ENCODE measurements around the gene MYO18A.

MYO18A gene

DNA sequence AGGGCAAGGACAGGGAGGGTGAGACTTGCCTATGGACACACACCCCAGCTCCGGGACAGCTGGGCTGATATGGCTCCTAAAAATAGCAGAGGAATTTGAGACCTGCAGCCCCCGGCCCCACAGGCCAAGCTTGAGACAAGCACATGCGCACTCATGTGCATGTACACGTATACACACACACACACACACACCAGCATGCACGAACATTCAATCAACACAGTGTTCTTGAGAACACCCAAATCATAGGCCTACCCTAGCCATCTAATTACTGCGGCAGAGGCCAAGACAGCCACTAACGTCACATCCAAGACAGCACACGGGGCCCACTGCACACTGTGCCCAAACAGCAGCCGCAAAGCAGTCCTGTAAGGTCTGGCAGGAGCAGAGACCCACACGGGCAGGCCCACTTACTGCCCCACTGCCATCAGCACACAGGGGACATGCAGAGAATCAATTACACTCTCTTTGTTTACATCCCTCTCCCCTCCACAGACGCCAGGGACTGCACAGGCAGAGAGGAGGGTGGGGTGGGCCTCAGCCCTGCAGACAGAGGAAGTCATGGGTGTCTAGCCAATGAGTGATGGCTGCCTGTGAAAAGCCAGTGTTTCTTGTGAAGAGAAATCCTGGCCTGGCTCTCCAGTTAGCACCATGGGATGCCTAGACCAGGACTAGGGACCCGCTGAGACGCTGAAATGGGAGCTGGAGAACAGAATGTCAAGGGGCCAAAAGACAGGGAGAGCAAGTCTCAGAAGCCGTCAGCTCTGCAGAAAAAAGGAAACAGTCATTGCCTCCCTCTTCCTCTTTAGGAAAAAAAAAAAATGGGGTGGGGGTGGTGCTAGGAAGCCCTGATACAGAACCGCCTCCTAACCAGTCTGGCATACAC is 39.3 kb downstream of the MYO18A start:
- no peaks in the 10 kb centered on the region for H3K36me3 ChIP-seq (replicated peaks in 1 of 2; ENCODE audit: control insufficient read depth in 2 of 2, insufficient read depth in 2 of 2, low read length in 2 of 2)
- no peak overlapping the region for H4K91ac ChIP-seq (ENCODE audit: low read depth, low read length, poor library complexity)
- H3K18ac ChIP-seq (ENCODE audit: low read length), result peak overlapping the region; percentile 69
- no CpG with 5 or more reads among the region's 15 CpGs for WGBS, 2 donors (ENCODE audit: extremely low coverage in 2 of 2, insufficient read length in 2 of 2, insufficient replicate concordance in 1 of 2)
- H2BK12ac ChIP-seq (ENCODE audit: low read length), result no peak overlapping the region
- no peaks in the 10 kb centered on the region for H3K27me3 ChIP-seq (ENCODE audit: control insufficient read depth in 3 of 3, insufficient read depth in 3 of 3, low read depth in 1 of 3, low read length in 3 of 3)
- peak overlapping the region in 1 of 2 donors; percentile 47 for H3K4me3 ChIP-seq (ENCODE audit: low read length in 2 of 2)
- H3K27ac ChIP-seq (replicated peaks; ENCODE audit: low read length), result peak overlapping the region; percentile 48
- H2BK120ac ChIP-seq (ENCODE audit: low read depth, low read length), result no peak overlapping the region
- H3K4ac ChIP-seq (ENCODE audit: low read length), result no peak overlapping the region
- H3K9me3 ChIP-seq (replicated peaks in 1 of 2; ENCODE audit: control insufficient read depth in 2 of 2, insufficient read depth in 1 of 2, low read depth in 1 of 2, low read length in 2 of 2), result no peaks in the 10 kb centered on the region
- H3K4me2 ChIP-seq (ENCODE audit: insufficient read depth, low read length, poor library complexity, severe bottlenecking), result no peak overlapping the region
- H3K9ac ChIP-seq (ENCODE audit: low read depth, low read length, poor library complexity), result peak overlapping the region; percentile 7
- no peak overlapping the region for H2BK5ac ChIP-seq (ENCODE audit: low read length)
- no peak for DNase-seq (ENCODE audit: low spot score)
- no peak overlapping the region for H3K14ac ChIP-seq (ENCODE audit: low read length)
- H2AFZ ChIP-seq (ENCODE audit: low read length), result peak overlapping the region; percentile 65
- H3K4me1 ChIP-seq (ENCODE audit: control insufficient read depth in 2 of 2, insufficient read depth in 1 of 2, low read depth in 1 of 2, low read length in 2 of 2), result peaks cover 32 to 42% of the 10 kb centered on the region in 2 donors
- no peak overlapping the region for H2AK5ac ChIP-seq (ENCODE audit: low read depth, low read length)
- peak overlapping the region; percentile 8 for H2BK15ac ChIP-seq (ENCODE audit: low read length)
- no peak overlapping the region for H3K23ac ChIP-seq (ENCODE audit: low read depth, low read length, poor library complexity)
- H3K79me1 ChIP-seq (ENCODE audit: low read depth, low read length), result peaks cover 2% of the 10 kb centered on the region
- H4K8ac ChIP-seq (ENCODE audit: low read depth, low read length), result no peak overlapping the region

DNA sequence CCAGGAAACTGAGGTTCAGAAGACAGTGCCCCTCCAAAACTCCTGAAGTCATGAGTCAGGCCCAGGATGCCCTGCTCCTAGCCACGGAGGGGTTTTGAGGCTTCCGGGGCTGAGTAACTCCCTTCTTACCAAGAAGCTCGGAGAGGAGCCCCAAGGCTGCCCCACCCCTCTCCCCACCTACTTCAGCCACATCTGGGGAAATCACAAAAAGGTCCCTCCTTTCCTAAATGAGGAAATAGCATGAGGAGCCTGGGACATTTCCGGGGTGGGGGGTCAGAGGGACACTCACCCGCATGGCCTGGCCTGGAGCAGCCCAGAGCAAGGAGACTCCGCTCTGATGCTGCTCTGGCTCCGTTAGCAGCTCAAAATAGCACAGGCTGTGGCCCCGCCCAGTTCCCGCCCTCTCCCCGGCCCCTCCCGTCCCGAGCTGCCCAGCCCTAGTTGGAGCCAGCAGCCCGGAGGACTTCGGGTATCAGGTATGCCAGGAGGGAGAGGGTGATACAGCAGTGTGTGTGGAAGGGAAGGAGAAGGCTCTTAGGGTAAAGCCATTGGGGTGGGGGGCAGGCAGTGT is 40.1 kb downstream of the MYO18A start:
- H3K4me2 ChIP-seq (ENCODE audit: insufficient read depth, low read length, poor library complexity, severe bottlenecking), result peak overlapping the region; percentile 27
- peak overlapping the region; percentile 65 for H2AFZ ChIP-seq (ENCODE audit: low read length)
- no peak overlapping the region for H3K23ac ChIP-seq (ENCODE audit: low read depth, low read length, poor library complexity)
- no peak overlapping the region for H3K14ac ChIP-seq (ENCODE audit: low read length)
- H3K4me3 ChIP-seq (ENCODE audit: low read length in 2 of 2), result peak overlapping the region in 1 of 2 donors; percentile 47
- H2BK120ac ChIP-seq (ENCODE audit: low read depth, low read length), result no peak overlapping the region
- no peaks in the 10 kb centered on the region for H3K9me3 ChIP-seq (replicated peaks in 1 of 2; ENCODE audit: control insufficient read depth in 2 of 2, insufficient read depth in 1 of 2, low read depth in 1 of 2, low read length in 2 of 2)
- H3K4ac ChIP-seq (ENCODE audit: low read length), result no peak overlapping the region
- H3K27me3 ChIP-seq (ENCODE audit: control insufficient read depth in 3 of 3, insufficient read depth in 3 of 3, low read depth in 1 of 3, low read length in 3 of 3), result no peaks in the 10 kb centered on the region
- H3K18ac ChIP-seq (ENCODE audit: low read length), result peak overlapping the region; percentile 50
- no peak overlapping the region for H4K8ac ChIP-seq (ENCODE audit: low read depth, low read length)
- peak overlapping the region; percentile 0 for H2BK5ac ChIP-seq (ENCODE audit: low read length)
- peaks cover 2% of the 10 kb centered on the region for H3K79me1 ChIP-seq (ENCODE audit: low read depth, low read length)
- no peak overlapping the region for H4K91ac ChIP-seq (ENCODE audit: low read depth, low read length, poor library complexity)
- H3K36me3 ChIP-seq (replicated peaks in 1 of 2; ENCODE audit: control insufficient read depth in 2 of 2, insufficient read depth in 2 of 2, low read length in 2 of 2), result no peaks in the 10 kb centered on the region
- no peak overlapping the region for H2BK15ac ChIP-seq (ENCODE audit: low read length)
- DNase-seq (ENCODE audit: low spot score), result peak; percentile 49
- no peak overlapping the region for H3K9ac ChIP-seq (ENCODE audit: low read depth, low read length, poor library complexity)
- peaks cover 32 to 39% of the 10 kb centered on the region in 2 donors for H3K4me1 ChIP-seq (ENCODE audit: control insufficient read depth in 2 of 2, insufficient read depth in 1 of 2, low read depth in 1 of 2, low read length in 2 of 2)
- H2BK12ac ChIP-seq (ENCODE audit: low read length), result no peak overlapping the region
- H2AK5ac ChIP-seq (ENCODE audit: low read depth, low read length), result no peak overlapping the region
- H3K27ac ChIP-seq (replicated peaks; ENCODE audit: low read length), result peak overlapping the region; percentile 48
- WGBS, 2 donors (ENCODE audit: extremely low coverage in 2 of 2, insufficient read length in 2 of 2, insufficient replicate concordance in 1 of 2), result no CpG with 5 or more reads among the region's 14 CpGs

DNA sequence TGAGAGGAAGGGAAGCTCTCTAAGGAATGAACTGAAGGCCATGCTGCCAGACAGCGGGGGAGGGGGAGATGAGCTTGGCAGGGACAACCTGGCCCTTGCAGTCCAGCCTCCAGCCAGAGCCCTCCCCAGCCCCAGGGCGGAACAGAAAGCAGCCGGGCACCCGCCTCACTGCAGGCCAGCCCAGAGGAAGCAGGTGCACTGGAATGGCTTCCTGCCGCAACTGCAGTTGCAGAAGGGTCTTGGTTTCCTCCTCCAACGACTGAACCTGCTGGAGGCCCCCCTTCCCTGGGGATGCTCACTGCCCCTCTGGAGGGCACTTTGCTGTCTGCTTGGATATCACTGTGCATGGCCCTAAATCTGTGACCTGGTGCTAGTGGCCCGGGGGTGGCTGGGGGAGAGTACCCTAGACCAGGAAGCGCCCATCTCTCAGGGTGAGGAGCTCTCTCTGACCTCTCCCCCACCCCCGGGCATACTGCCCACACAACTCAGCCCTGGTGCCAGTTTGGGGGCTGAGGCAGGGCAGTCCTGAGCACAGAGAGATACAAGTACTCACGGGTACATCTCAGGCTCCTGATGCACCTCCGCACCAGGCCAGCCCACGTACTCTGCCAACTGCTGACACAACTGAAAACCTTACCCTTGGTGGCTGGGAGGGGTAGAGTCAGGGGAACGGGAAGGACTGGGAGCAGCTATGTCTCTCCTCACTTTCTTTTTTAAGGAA is 41.1 kb downstream of the MYO18A start:
- H2AFZ ChIP-seq (ENCODE audit: low read length), result no peak overlapping the region
- no peak overlapping the region for H3K4me3 ChIP-seq (ENCODE audit: low read length in 2 of 2)
- H3K4me2 ChIP-seq (ENCODE audit: insufficient read depth, low read length, poor library complexity, severe bottlenecking), result no peak overlapping the region
- peaks cover 2% of the 10 kb centered on the region for H3K79me1 ChIP-seq (ENCODE audit: low read depth, low read length)
- no peak overlapping the region for H4K8ac ChIP-seq (ENCODE audit: low read depth, low read length)
- no peaks in the 10 kb centered on the region for H3K9me3 ChIP-seq (replicated peaks in 1 of 2; ENCODE audit: control insufficient read depth in 2 of 2, insufficient read depth in 1 of 2, low read depth in 1 of 2, low read length in 2 of 2)
- no peak for DNase-seq (ENCODE audit: low spot score)
- H3K18ac ChIP-seq (ENCODE audit: low read length), result peak overlapping the region; percentile 53
- no peaks in the 10 kb centered on the region for H3K27me3 ChIP-seq (ENCODE audit: control insufficient read depth in 3 of 3, insufficient read depth in 3 of 3, low read depth in 1 of 3, low read length in 3 of 3)
- no peak overlapping the region for H4K91ac ChIP-seq (ENCODE audit: low read depth, low read length, poor library complexity)
- no peak overlapping the region for H2BK5ac ChIP-seq (ENCODE audit: low read length)
- peak overlapping the region; percentile 14 for H3K23ac ChIP-seq (ENCODE audit: low read depth, low read length, poor library complexity)
- H3K36me3 ChIP-seq (replicated peaks in 1 of 2; ENCODE audit: control insufficient read depth in 2 of 2, insufficient read depth in 2 of 2, low read length in 2 of 2), result no peaks in the 10 kb centered on the region
- H2AK5ac ChIP-seq (ENCODE audit: low read depth, low read length), result peak overlapping the region; percentile 35
- H2BK120ac ChIP-seq (ENCODE audit: low read depth, low read length), result no peak overlapping the region
- H3K9ac ChIP-seq (ENCODE audit: low read depth, low read length, poor library complexity), result peak overlapping the region; percentile 53
- no peak overlapping the region for H3K27ac ChIP-seq (replicated peaks; ENCODE audit: low read length)
- H2BK15ac ChIP-seq (ENCODE audit: low read length), result peak overlapping the region; percentile 59
- H2BK12ac ChIP-seq (ENCODE audit: low read length), result no peak overlapping the region
- peak overlapping the region; percentile 23 for H3K14ac ChIP-seq (ENCODE audit: low read length)
- no peak overlapping the region for H3K4ac ChIP-seq (ENCODE audit: low read length)
- peaks cover 32 to 39% of the 10 kb centered on the region in 2 donors for H3K4me1 ChIP-seq (ENCODE audit: control insufficient read depth in 2 of 2, insufficient read depth in 1 of 2, low read depth in 1 of 2, low read length in 2 of 2)
- WGBS, 2 donors (ENCODE audit: extremely low coverage in 2 of 2, insufficient read length in 2 of 2, insufficient replicate concordance in 1 of 2), result no CpG with 5 or more reads among the region's 13 CpGs

All from neuronal stem cell (in vitro differentiated cells).